NCI-H2196 (cell line): ENCODE results near the gene LAGE3.
A peak's percentile ranks its signal among the peaks of the same experiment; 100 is the strongest.
"Not testable (repeated sequence)": the region's sequence is repeated elsewhere in the genome, so short reads cannot be mapped to it uniquely, and the experiment has no call there.

Experiments
- DNase-seq: peaks from one replicate; lab custom pipeline; 2025; ENCODE audit not compliant: unreplicated experiment; lab: John Stamatoyannopoulos, UW

Gene LAGE3

DNA sequence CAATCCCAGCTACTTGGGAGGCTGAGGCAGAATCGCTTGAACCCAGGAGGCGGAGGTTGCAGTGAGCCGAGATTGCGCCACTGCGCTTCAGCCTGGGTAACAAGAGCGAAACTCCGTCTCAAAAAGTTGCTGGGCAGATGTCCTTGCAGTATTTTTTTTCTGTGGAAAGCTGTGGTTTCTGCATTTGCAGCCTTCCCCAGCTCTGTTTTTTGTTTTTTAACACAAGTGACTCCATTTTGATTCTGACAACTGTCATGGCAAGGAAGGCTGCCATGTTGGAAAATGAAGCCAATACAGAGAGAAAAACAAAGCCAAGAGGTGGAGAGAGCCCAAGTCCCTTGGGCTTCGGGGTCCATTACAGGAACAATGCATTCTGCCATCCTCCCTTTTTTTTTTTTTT, 23.0 kb upstream of the LAGE3 start:
- no peak for DNase-seq

DNA sequence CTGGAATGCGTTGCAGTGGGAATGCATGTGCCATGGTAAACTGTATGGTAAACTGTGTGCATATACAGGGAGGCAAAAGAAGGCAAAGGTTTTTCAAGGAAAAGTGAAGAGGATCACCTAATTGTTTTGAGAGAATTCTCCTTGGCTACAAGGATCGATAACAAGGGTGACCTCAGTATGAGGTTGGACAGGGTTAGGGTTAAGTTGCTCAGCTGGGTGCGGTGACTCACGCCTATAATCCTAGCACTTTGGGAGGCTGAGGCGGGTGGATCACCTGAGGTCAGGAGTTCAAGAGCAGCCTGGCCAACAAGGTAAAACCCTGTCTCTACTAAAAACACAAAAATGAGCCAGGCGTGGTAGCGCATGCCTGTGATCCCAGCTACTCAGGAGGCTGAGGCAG, 22.3 kb upstream of the LAGE3 start:
- DNase-seq, result not testable (repeated sequence)

DNA sequence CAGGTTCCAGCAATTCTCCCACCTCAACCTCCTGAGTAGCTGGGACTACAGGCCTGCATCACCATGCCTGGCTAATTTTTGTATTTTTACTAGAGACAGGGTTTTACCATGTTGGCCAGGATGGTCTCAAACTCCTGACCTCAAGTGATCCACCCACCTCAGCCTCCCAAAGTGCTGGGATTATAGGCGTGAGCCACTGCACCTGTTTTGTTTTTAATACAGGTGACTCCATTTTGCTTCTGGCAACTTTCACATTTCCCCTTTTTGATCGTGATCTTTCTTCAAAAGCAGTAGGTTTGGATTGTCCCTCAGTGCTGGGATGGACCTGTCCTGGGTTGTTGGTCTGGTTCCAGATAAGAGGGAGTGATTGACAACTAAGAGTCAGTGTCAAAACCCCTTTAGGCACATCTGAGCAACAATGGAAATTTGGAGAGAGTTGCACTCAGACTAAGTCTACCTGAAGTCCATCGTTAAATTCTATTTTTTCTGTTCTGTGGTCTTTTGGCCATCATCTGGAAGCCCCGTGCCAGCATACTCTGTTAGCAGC, 17.6 kb upstream of the LAGE3 start:
- not testable (repeated sequence) for DNase-seq

DNA sequence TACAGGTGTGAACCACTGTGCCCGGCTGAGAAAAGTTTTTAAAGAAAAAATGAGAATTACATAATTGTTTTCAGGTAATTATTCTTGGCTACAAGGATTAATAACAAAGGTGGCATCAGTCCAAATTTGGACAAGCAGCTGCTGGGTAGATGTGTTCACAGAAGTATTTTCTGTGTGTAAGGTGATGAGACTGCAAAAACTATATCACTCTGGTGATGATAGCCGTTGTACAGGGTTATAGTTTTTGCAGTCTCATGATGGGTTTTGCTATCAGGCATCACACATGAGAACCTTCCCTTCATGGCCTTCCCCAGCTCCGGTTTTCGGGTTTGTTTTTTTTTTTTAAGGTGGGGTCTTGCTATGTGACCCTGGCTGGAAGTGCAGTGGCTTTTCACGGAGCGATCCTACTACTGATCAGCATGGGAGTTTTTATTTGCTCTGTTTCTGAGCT, 16.4 kb upstream of the LAGE3 start:
- no peak for DNase-seq

DNA sequence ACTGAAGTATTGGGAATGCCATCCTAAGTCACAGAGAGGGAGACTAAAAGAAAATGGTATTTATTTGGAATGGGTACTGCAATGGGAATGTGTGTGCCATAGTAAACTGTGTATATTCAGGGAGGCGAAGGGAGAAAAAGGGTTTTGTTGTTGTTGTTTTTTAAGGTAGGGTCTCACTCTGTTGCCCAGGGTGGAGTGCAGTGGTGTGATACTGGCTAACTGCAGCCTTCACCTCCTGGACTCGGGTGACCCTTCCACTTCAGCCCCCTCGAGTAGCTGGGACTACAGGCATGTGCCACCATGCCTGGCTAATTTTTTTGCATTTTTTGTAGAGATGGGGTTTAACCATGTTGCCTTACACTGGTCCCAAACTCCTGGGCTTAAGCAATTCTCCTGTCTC, 15.6 kb upstream of the LAGE3 start:
- DNase-seq, result no peak

DNA sequence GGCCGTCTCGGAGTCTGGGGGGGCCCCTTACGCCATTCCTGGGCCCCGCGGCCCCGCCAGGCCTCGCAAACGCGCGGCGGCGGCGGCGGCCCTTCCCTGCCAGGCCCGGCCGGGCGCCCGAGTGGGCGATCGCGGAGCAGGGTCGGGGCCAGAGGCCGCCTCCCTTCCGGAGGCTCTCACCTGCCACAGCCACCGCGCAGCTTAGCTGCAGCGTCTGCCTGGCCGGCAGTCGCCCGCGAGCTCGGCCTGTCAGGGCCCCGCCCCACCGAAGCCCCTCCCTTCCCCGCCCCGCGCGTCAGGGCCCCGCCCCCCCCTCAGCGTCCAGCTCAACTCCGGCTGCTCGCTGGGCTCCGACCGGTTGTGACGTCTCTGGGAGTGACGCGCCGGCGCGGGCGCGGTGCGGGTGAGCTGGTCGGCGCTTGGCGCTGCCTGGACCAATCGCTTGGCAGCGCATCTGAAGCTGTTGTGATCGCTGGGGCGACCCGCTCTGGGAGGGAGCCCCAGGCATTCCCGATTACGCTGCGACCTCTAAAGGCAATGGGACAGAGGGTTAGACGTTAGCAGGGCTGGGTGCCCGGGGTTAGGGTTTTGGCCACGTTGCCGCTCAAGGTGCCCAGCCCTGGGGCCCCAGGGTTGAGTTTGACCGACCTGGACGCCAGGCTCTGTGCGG, 11.5 kb upstream of the LAGE3 start, which contains the start of gene SLC10A3:
Gene SLC10A3 (minus strand): TSS at position 216 of the 670 bp plus-strand sequence. CDS start 1,689 bp downstream, outside the sequence.
- peak; percentile 88 for DNase-seq

DNA sequence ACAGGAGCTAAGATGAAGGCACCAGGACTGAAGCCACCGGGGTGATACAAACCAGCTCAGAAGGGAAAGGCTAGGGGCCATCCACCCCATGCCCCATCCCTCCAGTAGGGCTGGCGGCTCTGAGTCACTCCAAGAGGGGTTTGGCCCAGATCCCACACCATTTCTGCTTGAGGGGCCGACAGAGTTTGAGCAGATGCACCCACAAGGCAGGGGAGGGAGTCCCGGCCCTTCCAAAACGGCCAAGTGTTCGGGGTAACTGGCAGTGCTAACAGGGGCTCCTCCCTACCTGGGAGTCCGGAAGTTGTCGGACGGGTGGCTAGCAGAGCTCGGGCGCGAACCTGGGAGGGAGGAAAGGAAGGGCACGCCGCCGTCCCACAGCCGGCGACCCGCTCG, 10.9 kb upstream of the LAGE3 start:
- no peak for DNase-seq

DNA sequence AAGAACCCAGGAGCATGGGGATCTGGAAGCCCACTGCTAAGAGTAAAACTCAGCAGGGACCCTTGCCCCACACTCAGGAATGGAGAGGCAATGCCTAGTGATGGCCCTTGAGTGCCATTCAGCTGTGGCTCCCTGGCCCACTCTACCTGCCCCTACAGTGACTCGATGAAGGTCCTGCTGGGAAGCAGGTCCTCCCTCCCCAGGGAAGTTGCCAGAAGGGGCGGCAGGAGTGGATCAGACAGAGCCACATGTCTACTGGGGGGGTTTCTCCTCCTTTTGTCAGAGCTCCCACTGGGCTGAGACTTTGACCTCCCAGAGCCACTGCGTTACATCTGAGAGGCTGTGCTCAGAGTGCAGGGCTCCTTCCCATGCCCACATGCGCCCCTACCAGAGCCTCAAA, 10.1 kb upstream of the LAGE3 start:
- no peak for DNase-seq

DNA sequence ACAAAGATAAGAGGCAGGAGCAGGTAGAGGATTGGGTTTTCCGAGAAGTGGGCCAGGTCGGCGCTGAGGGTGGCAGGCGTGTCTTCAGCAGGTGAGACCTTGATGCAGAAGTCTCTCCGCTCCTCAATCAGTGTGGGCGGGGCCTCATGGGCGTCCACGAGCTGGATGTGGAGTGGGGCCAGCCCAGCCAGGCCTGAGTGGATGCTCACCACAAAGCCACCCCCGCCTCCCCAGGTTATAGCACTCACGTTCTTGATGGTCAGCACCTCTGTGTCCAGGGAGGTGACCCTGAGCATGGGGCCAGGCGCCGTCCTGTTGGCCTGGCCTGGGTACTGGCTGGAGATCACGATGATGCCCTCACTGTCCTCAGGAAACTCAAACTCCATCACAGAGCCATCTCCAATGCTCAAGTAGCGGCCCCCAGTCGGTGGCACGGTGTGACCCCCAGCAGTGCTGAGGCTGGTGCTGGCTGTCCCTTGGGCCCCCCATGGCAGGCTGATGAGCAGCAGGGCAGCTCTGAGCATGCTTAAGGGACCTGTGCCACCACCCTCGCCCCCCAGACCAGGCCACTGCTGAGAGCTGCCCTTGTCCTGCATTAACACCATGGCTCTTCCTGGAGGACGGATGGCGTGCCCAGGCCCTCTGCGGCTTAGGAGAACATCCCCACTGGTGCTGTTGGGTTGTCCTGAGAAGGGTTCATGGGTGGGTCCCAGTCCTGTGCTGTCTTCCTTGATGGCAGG, 9.4 kb upstream of the LAGE3 start:
- no peak for DNase-seq

DNA sequence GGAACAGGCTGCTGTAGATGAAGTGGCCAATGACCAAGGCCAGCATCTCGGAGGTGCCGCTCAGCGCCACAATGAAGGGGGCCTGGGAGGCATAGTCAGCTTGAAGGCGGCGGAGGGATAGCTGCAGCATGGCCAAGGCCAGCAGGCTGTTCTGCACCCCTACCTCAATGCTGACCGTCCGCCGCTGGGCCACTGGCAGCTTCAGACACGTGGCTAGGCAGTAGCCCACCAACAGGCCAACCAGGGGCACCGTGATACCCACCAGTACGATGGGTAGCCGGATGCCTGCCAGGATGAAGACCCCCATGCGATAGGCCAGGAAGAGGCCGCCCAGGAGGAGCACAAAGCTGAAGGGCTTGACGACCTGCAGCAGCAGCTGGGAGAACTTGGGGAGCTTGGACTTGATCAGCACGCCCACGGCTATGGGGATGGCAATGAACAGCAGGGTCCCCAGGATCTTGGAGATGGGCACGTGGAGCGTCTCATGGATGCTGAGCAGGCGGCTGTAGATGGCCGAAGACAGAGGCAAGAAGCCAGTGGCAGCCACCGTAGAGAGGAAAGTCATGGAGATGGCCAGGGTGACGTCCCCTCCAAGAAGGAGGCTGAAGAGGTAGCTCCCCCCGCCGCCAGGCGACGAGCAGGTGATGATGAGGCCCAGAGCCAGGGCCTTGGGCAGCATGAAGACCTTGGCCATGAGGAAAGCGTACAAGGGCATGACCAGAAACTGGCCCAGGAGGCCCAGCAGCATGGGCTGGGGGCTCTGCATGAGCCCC, 8.6 kb upstream of the LAGE3 start:
- no peak for DNase-seq

DNA sequence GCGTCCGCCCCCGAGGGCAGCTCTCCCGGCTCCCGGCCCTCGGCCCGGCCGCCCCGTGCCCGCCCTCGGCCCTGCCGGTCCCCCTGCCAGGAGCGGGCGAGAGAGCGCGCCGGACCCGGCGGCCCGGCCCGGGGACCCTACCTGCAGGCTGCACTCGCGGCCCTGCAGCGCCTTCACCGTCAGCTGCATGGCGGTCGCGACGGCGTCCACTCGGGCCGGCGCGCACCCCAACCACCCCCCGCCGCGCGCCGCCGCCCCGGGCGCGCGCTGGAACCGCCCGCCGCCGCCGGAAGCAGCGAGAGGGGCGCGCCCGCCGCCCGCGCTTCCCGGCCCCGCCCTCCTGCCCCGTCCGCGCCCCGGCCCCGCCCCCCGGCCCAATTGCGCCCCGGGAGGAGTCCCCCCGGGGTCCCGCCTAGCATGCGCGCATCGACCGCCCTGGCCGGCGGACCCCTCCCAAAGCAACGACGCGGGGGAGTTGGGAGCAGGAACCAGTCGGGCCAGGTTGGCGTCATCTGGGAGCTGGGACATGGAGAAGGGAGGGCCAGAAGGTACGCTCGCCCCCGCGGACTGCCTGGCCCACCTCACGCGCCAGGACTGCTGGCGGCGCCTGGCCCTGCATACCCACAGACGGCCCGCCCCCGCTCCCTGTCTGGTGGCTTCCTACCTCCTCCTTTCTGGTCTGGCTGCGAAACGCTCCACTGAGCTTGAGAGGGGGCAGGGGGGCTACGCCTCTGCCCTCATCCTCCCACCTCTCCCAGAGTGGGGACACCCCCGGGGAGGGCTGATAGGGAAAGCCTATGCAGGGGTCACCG, 7.5 kb upstream of the LAGE3 start, which contains the start of gene UBL4A:
Gene UBL4A (minus strand): TSS at position 220 of the 812 bp plus-strand sequence. CDS start 31 bp downstream, at position 189.
- peak; percentile 48 for DNase-seq

DNA sequence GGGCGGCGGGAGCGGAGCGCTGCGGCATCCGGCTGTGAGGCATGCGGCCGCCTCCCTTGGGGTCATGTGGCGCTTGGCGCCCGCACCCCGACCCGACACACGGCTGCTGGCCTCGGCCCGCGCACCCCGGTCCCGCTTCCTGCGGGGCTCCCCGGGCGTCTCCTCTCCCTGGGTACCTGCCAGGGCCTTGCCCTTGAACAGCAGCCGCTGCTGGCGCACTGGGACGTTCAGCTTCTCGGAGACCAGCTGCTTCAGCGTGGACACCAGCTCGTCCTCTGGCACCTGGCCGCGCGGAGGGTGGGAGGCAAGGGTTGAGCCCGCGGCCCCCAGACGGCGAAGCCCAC, 6.9 kb upstream of the LAGE3 start:
- DNase-seq, result no peak

DNA sequence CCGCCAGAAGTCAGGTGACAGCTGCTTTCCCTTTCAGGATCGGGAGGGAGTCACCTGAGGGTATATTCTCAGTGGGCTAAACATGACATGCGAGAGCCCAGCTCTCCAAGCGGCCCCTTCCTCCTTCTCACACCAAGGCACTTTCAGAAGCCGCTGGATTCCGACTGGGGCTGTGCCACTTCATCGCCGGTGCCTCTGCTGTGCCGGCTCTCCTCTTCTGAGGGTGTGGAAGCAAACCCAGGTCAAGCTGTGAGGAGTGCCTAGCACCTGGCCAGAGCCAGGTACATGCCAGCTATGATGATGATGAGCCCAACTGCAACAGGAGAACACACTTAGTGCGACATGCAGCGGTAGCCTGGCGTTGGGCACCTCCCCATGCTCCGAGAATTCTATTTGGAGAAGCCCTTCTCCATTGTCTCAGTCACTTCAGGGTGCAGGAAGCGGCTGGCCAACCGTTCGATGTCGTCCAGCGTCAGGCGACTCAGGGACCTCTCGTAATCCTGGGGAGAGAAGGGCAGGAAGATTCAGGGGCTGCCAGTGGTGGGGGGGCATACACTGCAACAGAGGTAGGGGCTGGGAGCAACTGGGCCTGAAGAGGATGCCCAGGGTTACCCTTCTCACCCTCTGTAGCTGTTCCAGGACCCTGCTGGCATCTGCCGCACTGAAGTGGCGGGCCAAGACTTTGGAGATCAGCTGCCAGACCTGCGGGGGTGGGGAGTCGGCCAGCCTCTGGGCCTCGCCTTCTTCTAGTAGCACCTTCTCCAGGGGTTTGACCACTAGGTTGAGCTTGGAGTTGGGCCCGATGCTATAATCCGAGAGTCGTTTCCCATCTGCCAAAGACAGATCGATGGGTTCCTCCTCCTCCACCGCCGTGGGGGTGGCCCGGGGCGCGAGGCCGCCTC, 6.3 kb upstream of the LAGE3 start:
- no peak for DNase-seq

DNA sequence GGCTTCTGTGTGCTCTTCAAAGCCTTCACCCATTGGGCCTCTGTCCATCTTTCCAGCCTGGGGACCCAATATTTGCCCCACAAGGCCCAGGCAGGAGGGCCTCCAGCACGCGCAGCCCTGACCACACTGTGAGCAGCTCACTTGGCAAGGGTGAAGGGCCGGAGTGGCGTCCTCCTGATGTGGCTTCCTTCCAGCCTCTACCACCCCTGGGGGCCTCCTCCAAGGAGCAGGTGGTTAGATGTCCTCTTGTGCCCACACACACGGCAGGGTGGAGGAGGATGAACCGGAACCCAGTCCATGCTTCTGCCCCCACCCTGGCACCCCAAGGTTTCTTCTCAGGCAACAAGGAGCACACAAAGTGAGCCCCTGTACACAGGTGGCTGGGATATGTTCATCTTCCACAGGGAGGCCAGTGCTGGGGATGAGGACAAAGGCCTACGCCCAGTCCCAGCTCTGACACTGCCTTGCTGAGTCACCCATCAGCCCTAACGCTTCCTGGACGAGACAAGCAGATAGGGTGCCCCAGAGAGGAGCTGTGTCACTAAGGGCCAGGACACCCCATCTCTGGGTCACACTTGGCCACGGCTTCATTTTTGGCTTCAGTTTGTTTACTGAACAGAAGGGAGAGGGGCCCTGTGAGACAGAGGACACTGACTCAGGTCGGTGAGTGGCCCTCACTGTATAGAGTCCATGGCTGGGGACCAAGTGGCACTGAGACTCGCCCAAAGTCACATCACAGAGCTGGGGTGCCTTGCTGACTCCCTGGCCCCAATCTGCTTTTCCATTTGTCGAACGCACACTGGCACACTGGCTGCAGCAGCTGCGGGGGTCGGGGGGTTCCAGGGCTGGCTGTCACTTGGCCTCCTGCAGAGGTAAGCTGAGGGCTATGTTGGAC, 5.4 kb upstream of the LAGE3 start:
- no peak for DNase-seq

DNA sequence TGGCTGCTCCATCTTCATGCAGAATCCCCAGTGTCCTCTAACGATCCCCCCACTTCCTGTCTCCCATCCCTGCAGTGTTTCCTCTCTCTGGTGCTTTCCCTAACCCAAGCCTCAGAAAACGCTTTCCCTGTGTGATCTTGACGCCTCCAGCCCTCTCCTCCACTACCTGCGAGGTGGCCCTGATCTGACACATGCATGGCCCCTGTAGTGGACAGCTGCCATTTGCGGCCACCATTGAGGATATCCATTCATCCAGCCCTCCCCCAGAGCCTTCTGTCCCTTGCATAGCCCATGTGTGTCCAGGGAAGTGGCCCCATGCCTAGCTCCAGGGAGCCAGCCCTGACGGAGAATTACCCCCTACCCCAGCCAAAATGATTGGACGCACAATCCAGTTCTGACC, 4.2 kb upstream of the LAGE3 start:
- no peak for DNase-seq

DNA sequence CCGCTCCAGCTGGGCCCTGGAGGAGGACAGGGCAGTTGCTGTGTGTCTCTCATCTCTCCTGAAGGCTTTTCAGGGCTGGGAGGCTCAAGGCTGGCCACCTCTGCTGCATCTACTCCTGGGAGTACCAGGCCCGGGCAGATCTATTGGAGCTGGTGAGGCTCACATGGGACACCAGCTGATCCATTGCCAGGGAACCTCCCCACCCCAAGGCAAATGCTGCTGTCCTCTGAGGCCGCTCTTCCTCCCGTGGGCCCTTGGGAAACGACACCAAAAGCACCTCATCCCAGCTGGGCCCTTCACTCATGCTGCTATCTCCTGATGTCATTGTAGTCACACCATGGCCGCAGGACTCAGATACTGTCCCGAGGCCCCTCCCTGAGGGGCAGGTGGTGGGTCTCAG, 3.7 kb upstream of the LAGE3 start:
- no peak for DNase-seq

DNA sequence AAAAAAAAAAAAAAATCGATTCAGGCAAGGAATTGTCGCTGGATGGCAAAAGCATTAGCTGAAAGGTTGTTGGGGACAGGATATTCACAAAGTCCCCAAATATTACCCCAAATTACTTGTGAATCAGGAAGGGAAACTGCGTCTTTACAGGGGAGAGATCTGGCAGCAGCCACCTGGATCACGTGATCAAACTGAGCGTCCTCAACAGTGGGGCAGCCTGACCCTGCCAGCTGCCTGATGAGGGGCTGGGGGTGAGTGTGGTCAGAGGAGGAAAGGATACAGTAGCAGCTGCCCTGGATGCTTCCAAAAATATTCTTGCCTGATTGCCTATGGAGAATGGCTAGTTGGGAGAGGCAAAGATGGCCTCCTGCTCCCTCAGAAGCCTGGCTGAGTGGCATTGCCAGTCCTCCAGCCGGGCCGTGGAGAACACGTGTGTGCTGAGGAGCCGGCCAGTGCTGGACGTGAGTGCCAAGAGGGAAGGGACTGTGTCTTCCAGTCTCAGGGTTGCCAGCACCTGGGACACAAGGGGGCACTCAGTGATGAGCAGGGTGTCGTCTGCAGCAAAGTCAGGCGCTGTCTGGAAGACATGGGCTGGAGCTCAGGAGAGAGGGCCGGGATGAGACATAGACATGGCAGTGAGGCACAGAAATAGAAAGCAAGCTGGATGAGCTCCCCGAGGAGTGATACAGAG, 3.0 kb upstream of the LAGE3 start:
- no peak for DNase-seq

DNA sequence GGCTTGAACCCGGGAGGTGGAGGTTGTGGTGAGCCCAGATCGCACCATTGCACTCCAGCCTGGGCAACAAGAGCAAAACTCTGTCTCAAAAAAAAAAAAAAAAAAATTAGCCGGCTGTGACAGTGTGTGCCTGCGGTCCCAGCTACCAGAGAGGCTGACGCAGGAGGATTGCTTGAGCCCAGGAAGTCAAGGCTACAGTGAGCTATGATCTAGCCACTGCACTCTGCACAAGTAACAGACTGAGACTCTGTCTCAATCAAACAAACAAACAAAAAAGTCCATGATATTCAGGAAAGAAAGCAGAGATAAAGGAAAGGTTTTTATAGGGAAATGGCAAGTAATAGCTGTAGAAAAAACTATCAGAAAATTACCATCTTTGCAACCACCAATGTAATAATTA, 2.1 kb upstream of the LAGE3 start:
- DNase-seq, result no peak
